Measurements from ENCODE around the gene ST8SIA5. TPM values are rescaled to one million over a fixed set of nuclear protein-coding genes. Genes with fewer than 3 reads are reported as not detected.

ST8SIA5 gene
- total and polyA plus RNA-seq, 2 donors (not counting 3 experiments of a cell fraction or from before 2014, with no cell fraction given), result 0.25 to 0.62 TPM

GRCh38 chr18:46725310-46725709, 31.5 kb downstream of the ST8SIA5 start:
- DNase-seq (ENCODE audit: low read depth, low spot score) (no peak), FAIRE-seq (no peak)
- H3K27ac ChIP-seq (ENCODE audit: insufficient read depth, low read depth, low read length), result no peak overlapping the region
- no peaks in the 10 kb centered on the region for H3K4me1 ChIP-seq (ENCODE audit: control insufficient read depth, extremely low read depth, insufficient read depth, low read length)
- no peak for TF ChIP-seq CTCF (IDR thresholded peaks at IDR 0.05; ENCODE audit: extremely low read depth in 1 of 2, insufficient read depth in 1 of 2, low read depth in 1 of 2, low read length in 2 of 2)
- TF ChIP-seq MYC (IDR thresholded peaks at IDR 0.05; ENCODE audit: low read depth, low read length), result no peak
- no peak for TF ChIP-seq FOS (IDR thresholded peaks at IDR 0.05; ENCODE audit: borderline replicate concordance, insufficient read depth, low read length)
- TF ChIP-seq GATA2 (IDR thresholded peaks at IDR 0.05; ENCODE audit: insufficient read depth, insufficient read length, low read depth, low read length), result no peak
- TF ChIP-seq EZH2 (IDR thresholded peaks at IDR 0.05; ENCODE audit: borderline replicate concordance, low read depth, low read length, severe bottlenecking), result no peak
- no peak for TF ChIP-seq MAX (IDR thresholded peaks at IDR 0.05; ENCODE audit: insufficient read depth, insufficient read length)
- TF ChIP-seq POLR2AphosphoS5 (IDR thresholded peaks at IDR 0.05; ENCODE audit: insufficient read depth, low read depth, low read length), result no peak
- TF ChIP-seq POLR2A (IDR thresholded peaks at IDR 0.05; ENCODE audit: low read depth, low read length), result no peak
- no peak for TF ChIP-seq JUN (IDR thresholded peaks at IDR 0.05; ENCODE audit: borderline replicate concordance, insufficient read depth, insufficient read length, low read depth)
- H3K9me3 ChIP-seq (replicated peaks; ENCODE audit: control insufficient read depth, insufficient read depth, low read length), result no peaks in the 10 kb centered on the region
- intact Hi-C loops (cut with micrococcal nuclease) (no loop called here), dilution Hi-C loops (cut with MboI; ENCODE audit: extremely low pct_ligation_motif_present, low sequenced_read_pairs) (no loop called here)
- no peaks in the 10 kb centered on the region for H3K9me1 ChIP-seq (replicated peaks; ENCODE audit: control insufficient read depth, extremely low read depth, insufficient read depth, low read length)
- no peaks in the 10 kb centered on the region for H3K79me2 ChIP-seq (ENCODE audit: control insufficient read depth, insufficient read depth, low read length)
- H3K27me3 ChIP-seq (ENCODE audit: control insufficient read depth in 2 of 2, insufficient read depth in 2 of 2, low read length in 2 of 2), result peaks cover 0 to 3% of the 10 kb centered on the region in 2 experiments
- no peaks in the 10 kb centered on the region for H4K20me1 ChIP-seq (replicated peaks; ENCODE audit: control insufficient read depth, extremely low read depth, insufficient read depth, low read length)
- H3K9ac ChIP-seq (replicated peaks; ENCODE audit: extremely low read depth, insufficient read depth, low read length), result no peak overlapping the region
- ChIA-PET POLR2A (no interaction called here), CTCF (interaction anchor here (2.1 kb wide), 1 partner anchor 68 kb away, joined by 8 read pairs; the partner anchor contains the start of gene LOXHD1)
- no peaks in the 10 kb centered on the region for H3K36me3 ChIP-seq (ENCODE audit: control insufficient read depth in 2 of 2, extremely low read depth in 1 of 2, insufficient read depth in 2 of 2, low read length in 2 of 2)
- no TSS peak for BruUV-seq (replicated peaks)
- H3K4me3 ChIP-seq (replicated peaks in 1 of 3; ENCODE audit: insufficient read depth in 1 of 3, low read depth in 1 of 3, low read length in 3 of 3), result no peak overlapping the region
- no peak overlapping the region for H2AFZ ChIP-seq (ENCODE audit: low read depth, low read length)
- H3K4me2 ChIP-seq (ENCODE audit: insufficient read depth, low read length), result no peak overlapping the region

All from endothelial cell of umbilical vein (primary cell).